HL-60 (cell line): ENCODE measurements around the gene LMBR1.

Source experiments
- CTCF ChIP-seq: IDR thresholded peaks from one replicate; pipeline ENCODE4 v1.5.1; 2011; ENCODE audit warnings: low read length, control low read depth, inconsistent platforms; ENCODE audit not compliant: insufficient read depth
- GABPA ChIP-seq: IDR thresholded peaks from 2 replicates; pipeline ENCODE4 v1.6.1; 2012; ENCODE audit warnings: low read depth
- POLR2AphosphoS5 ChIP-seq: IDR thresholded peaks from 2 replicates; pipeline ENCODE4 v1.6.1; 2012; ENCODE audit warnings: low read depth
- REST ChIP-seq: IDR thresholded peaks from 2 replicates; pipeline ENCODE4 v1.6.1; 2012; ENCODE audit warnings: low read depth; ENCODE audit not compliant: insufficient replicate concordance

- no peak for TF ChIP-seq POLR2AphosphoS5
- no peak for TF ChIP-seq CTCF
- no peak for TF ChIP-seq REST
- no peak for TF ChIP-seq GABPA
Measured at GRCh38 chr7:156875766-156876165, 17.2 kb downstream of the LMBR1 start.
